DMS 273 (cell line): ENCODE data around the gene GRID2.

ENCODE experiments used
- DNase-seq: peaks from one replicate; lab custom pipeline; 2025; ENCODE audit not compliant: unreplicated experiment; lab: John Stamatoyannopoulos, UW

The GRID2 gene

GRCh38 chr4:93730251-93730650 lies 1426.5 kb downstream of the GRID2 start:
- no peak for DNase-seq

DNA sequence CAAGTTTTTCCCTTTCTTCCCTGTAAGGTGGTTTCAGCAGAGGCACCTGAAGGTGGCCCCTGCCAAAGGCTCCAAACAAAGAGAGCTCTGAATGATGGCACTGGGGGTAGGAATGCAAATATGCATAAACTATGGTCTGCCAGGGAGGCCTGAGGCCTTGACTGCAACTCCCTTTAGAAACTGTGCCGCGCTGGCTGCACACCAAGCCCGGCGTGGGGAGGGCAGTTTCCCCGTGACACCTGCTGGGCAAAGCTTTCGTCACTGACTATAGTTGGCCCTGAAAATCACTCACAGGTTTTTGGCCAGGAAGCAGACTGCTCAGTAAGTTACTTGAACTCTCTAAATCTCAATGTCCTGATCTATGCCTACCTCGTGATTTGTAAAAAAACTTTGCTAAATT lies 1427.0 kb downstream of the GRID2 start:
- no peak for DNase-seq

GRCh38 chr4:93731456-93731855 lies 1427.7 kb downstream of the GRID2 start:
- peak; percentile 9 for DNase-seq

GRCh38 chr4:93732509-93732908 lies 1428.7 kb downstream of the GRID2 start:
- no peak for DNase-seq

DNA sequence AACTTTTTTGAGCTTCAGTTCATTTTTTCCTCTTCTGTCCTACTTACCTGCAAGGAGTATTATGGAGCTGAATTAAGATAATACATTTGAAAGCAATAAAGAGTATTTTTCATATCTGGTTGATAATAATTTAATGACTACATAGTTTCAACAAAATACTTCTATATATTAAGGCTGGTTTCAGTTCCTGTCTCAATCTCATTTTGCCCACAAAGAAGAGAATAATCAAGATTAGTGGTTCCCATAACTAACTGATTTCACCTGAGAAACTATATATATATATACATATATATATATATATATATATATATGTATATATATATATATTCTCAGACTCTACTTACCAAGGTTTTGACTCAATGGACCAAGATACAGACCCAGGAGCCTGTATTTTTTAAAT lies 1437.1 kb downstream of the GRID2 start:
- DNase-seq: no peak

DNA sequence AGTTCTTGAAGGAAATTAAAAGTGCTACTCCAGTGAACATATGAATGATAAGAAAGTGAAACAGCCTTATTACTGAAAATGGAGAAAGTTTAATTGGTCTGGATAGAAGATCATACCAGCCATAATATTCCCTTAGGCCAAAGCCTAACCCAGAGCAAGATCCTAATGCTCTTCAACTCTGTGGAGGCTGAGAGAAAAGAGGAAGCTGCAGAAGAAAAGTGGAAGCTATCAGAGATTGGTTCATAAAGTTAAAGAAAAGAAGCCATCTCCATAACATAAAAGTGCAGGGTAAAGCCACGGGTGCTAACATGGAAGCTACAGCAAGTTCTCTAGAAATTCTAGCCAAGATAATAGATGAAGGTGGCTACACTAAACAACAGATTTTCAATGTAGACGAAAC lies 1439.3 kb downstream of the GRID2 start:
- DNase-seq: no peak

- DNase-seq: no peak
These were observed 1439.9 kb downstream of the GRID2 start for GRCh38 chr4:93743635-93744034.

DNA sequence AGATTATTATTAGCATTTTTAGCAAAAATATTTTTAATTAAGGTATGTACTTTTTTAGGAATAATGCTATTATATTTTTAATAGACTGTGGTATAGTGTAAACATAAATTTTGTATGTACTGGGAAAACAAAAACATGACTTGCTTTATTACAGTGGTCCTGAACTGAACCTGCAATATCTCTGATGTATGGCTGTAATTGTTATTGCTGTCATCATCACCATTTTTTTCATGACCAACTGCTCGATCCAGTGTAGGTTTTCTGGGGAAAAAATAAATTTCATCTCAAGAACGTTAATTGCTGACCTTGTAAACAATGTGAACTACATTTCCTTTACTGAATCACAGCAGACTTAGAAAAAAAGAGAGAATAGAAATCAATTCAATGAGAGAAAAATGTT lies 1441.2 kb downstream of the GRID2 start:
- no peak for DNase-seq

- DNase-seq: no peak
These were observed 1442.3 kb downstream of the GRID2 start for GRCh38 chr4:93746031-93746430.

DNA sequence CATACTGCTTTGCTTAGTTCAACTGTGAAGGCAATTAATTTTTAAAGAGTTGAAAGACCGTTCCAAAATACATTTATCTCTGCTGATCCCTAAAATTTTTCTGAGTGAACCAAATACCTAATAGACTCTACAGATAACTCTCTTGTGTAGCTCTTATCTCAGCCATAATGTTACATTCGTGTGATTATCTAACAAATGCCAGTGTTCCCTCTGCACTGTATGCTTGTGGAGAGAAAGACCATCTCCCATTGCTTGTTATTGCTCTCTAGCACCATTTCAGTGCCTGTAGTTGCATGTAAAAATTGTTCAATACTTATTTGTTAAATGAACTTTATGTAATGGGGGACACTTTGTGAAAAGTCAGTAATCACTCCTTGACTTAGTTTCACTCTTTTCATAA lies 1443.5 kb downstream of the GRID2 start:
- no peak for DNase-seq

GRCh38 chr4:93748373-93749291 lies 1444.9 kb downstream of the GRID2 start:
- no peak for DNase-seq

- no peak for DNase-seq
These were observed 1445.6 kb downstream of the GRID2 start for GRCh38 chr4:93749292-93749761.

DNA sequence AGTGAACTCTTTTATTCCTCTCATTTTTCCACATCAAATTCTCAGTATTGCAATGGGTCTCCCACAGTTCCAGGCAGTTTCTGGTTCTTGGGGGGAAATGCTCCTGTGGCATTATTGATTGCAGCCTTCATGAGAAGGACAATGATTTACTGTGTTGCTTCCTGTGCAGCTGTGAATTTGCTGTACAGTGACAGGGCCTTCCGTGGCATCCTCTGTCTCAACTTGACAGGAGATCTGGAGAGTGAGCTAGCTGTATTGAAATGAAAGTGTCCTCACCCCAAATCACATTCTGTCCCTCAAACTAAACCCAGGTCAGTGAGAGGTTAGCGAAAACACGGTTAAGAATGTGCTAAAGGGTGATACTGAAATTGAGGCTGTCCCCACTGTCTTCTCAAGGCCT lies 1447.6 kb downstream of the GRID2 start:
- no peak for DNase-seq

DNA sequence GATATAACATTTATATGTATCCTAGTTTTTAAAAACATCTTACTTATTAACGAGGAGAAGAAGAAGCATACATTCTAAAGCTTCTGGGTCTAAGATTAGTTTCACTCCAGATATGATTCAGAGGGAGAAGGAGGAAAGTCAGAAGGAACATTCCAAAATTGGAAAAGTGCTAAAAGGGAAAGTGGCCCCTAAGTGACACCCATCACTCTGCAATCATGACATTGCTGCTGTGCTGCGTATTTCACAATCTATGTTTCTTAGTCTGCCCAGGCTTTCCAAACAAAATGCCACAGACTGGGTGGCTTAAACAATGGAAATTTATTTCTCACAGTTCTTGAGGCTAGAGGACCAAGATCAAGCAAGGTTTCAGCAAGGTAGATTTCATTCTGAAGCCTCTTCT lies 1452.3 kb downstream of the GRID2 start:
- no peak for DNase-seq

- DNase-seq: peak; percentile 60
These were observed 1455.7 kb downstream of the GRID2 start for GRCh38 chr4:93759506-93759905.

- peak; percentile 29 for DNase-seq
These were observed 1456.5 kb downstream of the GRID2 start for GRCh38 chr4:93760284-93760683.

- DNase-seq: peak; percentile 60
These were observed 1457.5 kb downstream of the GRID2 start for GRCh38 chr4:93761286-93761685.

- peak; percentile 71 for DNase-seq
These were observed 1461.0 kb downstream of the GRID2 start for GRCh38 chr4:93764639-93765246.

DNA sequence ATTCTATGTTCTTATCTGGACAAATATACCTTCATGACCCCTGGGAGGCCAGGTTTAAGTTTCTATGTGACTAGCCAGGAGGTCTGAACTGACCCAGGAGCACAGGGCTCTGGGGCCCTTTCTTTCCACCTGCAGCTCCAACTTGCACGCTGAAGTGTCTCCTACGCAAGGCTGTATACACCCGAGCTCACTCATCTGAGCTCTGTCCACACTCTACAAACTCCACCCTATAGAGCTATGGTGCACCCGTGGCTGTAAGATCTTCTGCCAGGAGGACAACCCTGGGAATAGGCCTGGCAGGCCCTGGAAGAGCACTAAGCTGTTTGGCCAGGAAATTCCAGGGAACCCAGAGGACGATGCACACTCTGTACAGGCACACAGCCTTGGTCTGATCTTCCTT lies 1464.2 kb downstream of the GRID2 start:
- DNase-seq: no peak

DNA sequence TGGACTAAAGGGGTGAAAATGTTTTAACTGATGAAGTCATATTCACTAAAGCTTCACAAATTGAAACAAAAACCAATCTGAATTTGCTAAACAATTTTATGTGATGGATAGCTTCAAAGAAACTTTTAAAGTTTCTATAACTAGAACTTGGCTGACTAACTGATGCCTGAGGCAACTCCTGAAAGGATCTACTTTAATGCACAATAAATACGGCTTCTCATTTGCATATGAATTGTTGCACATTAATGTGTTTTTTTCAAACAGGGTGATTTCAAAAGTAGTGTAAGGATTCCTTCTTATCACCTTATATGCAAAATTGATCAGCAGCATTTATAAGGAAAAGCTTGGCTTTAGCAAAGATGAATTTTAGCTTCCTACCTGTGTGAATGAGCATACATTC lies 1466.4 kb downstream of the GRID2 start:
- no peak for DNase-seq

GRCh38 chr4:93771640-93772411 lies 1468.1 kb downstream of the GRID2 start:
- DNase-seq: no peak

GRCh38 chr4:93772858-93773257 lies 1469.1 kb downstream of the GRID2 start:
- DNase-seq: no peak
